Stimulated activated CD8-positive, alpha-beta memory T cell treated with anti-CD3 and anti-CD28 coated beads, Interleukin-2, amount 100 ng/mL, for 1 hour (primary cell): ENCODE results near the gene GSX2.
A peak's percentile ranks its signal among the peaks of the same experiment; 100 is the strongest.
"Not testable (repeated sequence)": the region's sequence is repeated elsewhere in the genome, so short reads cannot be mapped to it uniquely, and the experiment has no call there.

ENCODE experiments used
- DNase-seq, 2 donors: peaks; one replicate each; pipeline ENCODE4 v3.0.0-alpha.2; 2020; ENCODE audit warnings: low read depth in 2 of 2

GSX2 gene

DNA sequence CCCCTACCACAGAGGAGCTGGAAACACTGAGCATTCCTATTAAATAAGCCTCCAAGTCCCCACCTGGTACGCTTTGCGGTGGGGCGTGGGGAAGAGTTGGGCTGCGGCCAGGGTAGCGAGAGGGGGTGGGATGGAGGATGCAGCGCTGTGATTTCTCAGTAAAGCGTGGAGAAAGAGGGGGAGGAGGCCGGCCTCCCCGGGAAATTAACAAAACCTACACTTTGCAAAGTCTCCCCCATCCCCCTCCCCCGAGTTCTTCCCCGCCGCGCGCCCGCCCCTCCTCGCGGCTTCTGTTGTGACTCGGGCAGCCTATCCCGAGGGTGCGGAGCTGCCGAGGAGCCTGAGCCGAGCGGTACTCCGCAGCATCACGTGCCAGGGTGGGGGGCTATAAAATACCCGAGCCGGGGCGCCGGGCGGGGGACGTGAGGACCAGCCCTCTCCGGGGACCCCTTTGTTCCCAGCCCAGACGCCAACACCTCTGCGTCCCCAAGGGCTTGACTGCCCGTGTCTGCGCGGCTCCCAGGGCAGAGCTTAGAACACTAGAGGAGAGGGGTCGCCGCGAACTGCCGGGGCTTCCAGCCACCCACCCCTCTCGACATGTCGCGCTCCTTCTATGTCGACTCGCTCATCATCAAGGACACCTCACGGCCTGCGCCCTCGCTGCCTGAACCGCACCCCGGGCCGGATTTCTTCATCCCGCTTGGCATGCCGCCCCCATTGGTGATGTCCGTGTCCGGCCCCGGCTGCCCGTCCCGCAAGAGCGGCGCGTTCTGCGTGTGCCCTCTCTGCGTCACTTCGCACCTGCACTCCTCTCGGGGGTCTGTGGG lies at the start of gene GSX2:
TSS of gene GSX2 (plus strand) at position 416 of the 827 bp plus-strand sequence. CDS start at position 598, 182 bp downstream.
- no peak for DNase-seq

- DNase-seq, result no peak
Measured at GRCh38 chr4:54050214-54050904, 49.6 kb upstream of the GSX2 start.

DNA sequence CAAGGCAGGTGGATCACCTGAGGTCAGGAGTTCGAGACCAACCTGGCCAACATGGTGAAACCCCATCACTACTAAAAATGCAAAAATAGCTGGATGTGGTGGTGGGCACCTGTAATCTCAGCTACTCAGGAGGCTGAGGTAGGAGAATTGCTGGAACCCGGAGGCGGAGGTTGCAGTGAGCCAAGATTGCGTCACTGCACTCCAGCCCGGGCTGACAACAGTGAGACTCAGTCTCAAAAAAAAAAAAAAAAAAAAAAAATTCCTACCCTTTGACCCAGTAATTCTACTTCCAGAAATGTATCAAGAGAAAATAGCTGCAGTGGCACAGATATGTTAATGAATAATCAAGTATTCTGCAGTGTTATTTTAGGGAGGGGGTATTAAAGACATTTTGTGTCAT lies 46.6 kb upstream of the GSX2 start:
- DNase-seq, result not testable (repeated sequence)

DNA sequence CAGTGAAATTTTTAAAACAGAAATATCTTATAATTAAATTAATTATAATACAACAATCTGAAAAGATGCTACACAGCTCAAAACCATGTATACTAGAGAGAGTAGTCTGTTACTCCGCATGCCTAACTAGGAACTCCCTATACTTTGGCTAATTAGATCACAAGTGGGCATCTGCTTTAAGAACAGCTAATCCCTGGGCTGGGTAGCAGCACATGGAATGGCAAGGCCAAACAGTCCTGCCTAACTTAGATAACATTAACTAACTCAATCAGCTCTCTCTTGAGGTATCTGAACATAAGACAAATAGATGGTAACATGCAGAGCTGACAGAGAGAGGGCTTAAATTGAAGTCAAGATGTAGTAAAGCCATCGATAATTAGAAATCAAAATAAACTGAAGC lies 45.5 kb upstream of the GSX2 start:
- DNase-seq, result no peak

- DNase-seq, result no peak
Measured at GRCh38 chr4:54055494-54055893, 44.5 kb upstream of the GSX2 start.

DNA sequence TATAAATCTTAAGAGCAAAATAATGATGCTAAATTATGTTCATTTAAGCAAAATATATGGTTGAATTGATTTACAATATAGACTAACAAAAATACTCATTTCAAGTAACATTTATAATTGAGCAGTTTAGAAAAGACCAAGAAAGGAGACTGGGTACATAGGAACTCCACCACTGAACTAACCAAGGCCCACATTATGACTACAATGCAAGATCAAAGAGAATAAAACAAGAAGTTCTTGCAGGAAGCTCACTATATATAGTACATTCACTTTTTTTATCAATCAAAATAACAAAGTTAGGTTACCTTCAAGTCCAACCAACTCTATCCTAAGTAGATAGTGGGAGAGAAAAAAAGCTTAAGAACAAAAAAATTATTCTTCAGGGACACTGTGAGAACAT lies 43.6 kb upstream of the GSX2 start:
- DNase-seq, result no peak

DNA sequence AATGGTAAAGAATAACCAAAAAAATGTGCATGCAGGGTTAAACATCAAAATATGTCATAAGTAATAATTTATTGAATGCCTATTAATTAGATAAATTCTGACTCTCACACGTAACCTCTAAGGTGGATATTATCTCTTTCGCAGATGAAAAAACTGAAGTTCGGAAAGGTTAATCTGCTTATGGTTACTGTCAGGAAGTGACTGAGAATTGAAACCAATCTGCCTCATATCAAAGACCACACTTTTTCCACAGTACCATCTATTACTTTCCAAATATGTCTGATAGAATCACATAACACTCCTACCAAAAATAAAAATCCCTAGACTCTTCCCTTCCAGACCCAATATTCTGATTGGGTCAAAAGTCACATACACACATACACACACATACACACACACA lies 41.8 kb upstream of the GSX2 start:
- no peak for DNase-seq

DNA sequence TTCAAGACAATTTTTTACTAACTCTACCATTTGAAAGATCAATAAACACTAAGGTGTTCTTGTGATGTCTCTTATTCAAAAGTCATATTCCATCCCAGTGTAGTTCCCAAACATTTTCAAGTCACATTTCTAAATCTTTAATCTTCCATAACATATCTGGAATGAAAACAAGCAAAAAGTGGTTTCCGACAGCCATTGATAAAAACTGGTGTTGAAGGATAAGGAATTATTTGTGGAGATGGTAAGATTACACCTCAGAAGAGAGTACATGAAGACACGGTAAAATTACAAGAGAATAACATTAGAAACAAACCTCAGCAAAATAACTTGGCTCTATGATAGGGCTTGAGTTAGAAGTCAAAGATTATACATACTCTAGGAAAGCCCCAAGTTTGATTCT lies 39.8 kb upstream of the GSX2 start:
- DNase-seq, result no peak

GRCh38 chr4:54061067-54061466 lies 38.9 kb upstream of the GSX2 start:
- DNase-seq, result no peak

GRCh38 chr4:54061873-54062272 lies 38.1 kb upstream of the GSX2 start:
- no peak for DNase-seq

GRCh38 chr4:54062392-54062791 lies 37.6 kb upstream of the GSX2 start:
- no peak for DNase-seq

DNA sequence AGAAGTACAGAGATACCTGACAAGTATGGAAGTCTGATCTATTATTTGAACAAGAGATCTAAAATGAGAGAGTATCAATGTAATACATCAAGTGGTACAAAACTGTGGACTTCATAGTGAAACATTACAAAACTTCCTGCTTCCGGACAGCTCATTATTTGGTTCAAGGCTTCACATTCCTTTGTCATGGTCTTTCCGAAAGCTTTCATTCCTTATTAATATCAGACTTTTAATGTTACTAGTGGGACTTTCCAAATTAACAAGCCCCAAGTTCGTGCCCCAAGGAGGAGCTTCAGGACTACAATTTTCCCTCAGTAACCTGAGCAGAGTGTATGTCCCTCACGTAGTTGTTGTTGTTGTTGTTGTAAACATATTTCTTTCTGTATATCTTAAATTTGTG lies 36.7 kb upstream of the GSX2 start:
- DNase-seq, result no peak

DNA sequence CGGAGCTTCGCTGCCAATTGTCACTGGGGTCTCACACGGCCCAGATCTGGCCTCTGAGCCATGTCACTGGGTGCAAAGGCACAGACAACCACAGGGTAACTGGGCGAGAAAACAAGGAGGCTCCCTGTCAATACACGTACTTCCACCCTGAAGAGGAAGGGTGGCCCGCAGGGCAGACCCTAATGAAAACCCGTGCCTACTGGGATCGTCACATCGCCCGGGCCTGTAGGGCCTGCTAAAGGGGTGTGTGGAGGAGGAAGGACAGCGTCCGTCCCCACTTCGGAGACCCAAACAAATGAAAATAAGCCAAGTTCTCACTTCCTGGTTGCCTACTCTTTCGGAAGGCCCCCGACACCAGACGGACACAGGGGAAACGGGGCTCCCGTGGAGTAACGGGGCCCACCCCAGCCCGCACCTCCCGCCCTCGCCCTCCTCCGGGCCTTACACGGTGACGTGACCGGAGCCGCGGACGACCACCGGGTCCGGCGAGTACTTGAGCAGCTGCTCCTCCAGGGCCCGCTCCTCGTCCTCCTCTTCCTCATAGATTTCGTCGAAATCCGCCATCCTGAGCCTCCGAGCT lies 36.1 kb upstream of the GSX2 start:
- DNase-seq, result peak; percentile 2 to 16

DNA sequence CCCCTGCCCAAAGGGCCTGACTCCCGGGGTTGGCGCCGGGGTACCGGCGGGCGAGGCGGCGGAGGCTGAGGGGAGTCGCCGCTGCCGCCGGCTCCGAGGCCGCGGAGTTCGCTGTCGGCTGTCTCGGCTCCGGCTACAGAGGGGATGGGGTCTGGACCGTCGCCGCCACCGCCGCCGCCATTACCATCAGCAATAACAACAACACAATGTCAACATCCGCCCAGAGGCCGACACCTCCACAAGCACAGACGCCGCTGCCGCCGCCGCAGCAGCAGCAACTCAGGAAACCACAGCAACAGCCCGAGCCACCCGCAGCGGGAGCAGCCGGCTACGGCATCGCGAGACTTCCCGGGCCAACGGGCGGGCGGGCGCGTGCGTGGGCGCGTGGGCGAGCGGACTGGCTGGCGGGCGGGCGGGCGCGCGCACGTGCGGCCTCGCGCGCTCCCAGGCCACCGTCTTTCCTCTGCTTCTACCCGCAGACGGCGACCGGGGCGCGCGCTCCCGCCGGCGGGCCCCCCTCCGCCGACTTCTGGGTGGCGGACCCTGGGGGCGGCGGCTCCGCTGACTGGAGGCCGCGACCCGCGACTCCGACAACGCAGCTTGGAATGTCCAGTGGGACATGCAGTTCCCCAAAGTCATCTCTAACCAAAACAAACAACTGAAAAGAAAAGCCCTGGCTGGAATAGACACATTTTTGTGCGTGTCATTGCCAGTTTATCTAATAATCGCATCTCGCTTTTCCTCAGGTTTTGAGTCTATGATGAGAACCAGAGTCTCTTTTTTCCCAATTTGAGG lies 35.4 kb upstream of the GSX2 start, which contains the start of gene CHIC2:
TSS of gene CHIC2 (minus strand) at position 289 of the 795 bp plus-strand sequence. CDS start 305 bp downstream, outside the sequence.
- peak; percentile 94 to 95 for DNase-seq

- DNase-seq, result no peak
Measured at GRCh38 chr4:54065282-54066087, 34.5 kb upstream of the GSX2 start.

- DNase-seq, result no peak
Measured at GRCh38 chr4:54066088-54066415, 33.9 kb upstream of the GSX2 start.

- DNase-seq, result no peak
Measured at GRCh38 chr4:54066718-54067129, 33.2 kb upstream of the GSX2 start.

- DNase-seq, result no peak
Measured at GRCh38 chr4:54067166-54067565, 32.8 kb upstream of the GSX2 start.

DNA sequence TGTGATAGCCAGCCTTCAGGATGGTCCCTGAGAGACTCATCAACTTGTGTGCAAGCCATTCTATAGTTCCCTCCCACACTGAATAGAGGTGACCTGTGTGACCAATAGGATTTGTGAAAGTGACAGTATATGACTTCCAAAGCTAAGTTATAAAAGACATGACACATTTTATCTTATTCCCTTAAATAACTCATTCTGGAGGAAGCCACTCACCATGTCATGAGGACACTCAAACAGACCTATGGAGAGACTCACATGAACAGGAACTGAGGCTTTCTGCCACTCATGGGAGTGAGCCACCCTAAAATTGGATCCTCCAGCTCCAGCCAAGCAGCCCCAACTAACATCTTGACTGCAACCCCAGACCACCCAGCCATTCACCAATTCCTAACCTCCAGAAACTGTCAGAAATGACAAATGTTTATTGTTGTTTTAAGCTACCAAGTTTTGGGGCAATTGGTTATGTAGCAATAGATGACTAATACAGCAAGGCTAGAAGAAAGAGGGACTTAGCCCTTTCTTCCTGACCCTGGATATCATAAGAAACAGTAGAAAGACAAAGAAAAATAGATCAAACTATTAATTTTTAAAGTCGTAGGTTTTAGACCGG lies 26.6 kb upstream of the GSX2 start:
- no peak for DNase-seq

GRCh38 chr4:54074381-54074780 lies 25.6 kb upstream of the GSX2 start:
- DNase-seq, result no peak

GRCh38 chr4:54076673-54077072 lies 23.3 kb upstream of the GSX2 start:
- no peak for DNase-seq
